GM12878 (cell line): ENCODE measurements around the gene COX6A2. TPM values are rescaled to one million over a fixed set of nuclear protein-coding genes. Genes with fewer than 3 reads are reported as not detected.

Experiments
- ATAC-seq: fragments of 200-7000 bp; cut with Tn5 transposase; 3 replicates; pipeline ENCODE4 v1.9.1; 2020; ENCODE audit warnings: mild to moderate bottlenecking, moderate library complexity
- BruUV-seq: library from RNA; stranded (reverse); fragments of 400-500 nt; replicated peaks from 2 replicates; lab custom pipeline; 2021; lab: Mats Ljungman, UMichigan
- CTCF ChIA-PET: fragments of 300-600 bp; sonication (Branson Sonifier 250); formaldehyde crosslinking; extraction: SDS; loops from one replicate; lab custom pipeline; 2021; ENCODE audit warnings: inconsistent platforms; lab: Yijun Ruan, JAX
- POLR2A ChIA-PET: fragments of 350-600 bp; formaldehyde crosslinking; extraction: SDS; loops from one replicate; lab custom pipeline; 2021; ENCODE audit warnings: inconsistent platforms; lab: Charles Lee
- RAD21 ChIA-PET: fragments of 300-600 bp; sonication (Branson Sonifier 250); formaldehyde crosslinking; loops from one replicate; lab custom pipeline; 2023; ENCODE audit warnings: antibody characterized with exemption; ENCODE audit not compliant: unreplicated experiment; lab: Charles Lee
- SMC1A ChIA-PET: fragments of 300-600 bp; sonication (Branson Sonifier 250); formaldehyde crosslinking; loops from one replicate; lab custom pipeline; 2023; ENCODE audit not compliant: unreplicated experiment, uncharacterized antibody; lab: Charles Lee
- DNase-seq: peaks from one replicate; pipeline ENCODE4 v3.0.0-alpha.2; 2011; ENCODE audit warnings: low read depth, low spot score
- FAIRE-seq: peaks from 3 replicates; lab custom pipeline; 2011; peaks lifted over from hg19 to GRCh38; lab: Jason Lieb, UNC
- H2AFZ ChIP-seq: 2 replicates; pipeline ENCODE4 v1.6.0; 2011; ENCODE audit warnings: low read depth, low read length, control low read depth; ENCODE audit not compliant: control insufficient read depth
- H3K27ac ChIP-seq: 2 replicates; pipeline ENCODE4 v1.5.1; 2011; ENCODE audit warnings: control low read depth; ENCODE audit not compliant: control insufficient read depth, insufficient read depth
- H3K27me3 ChIP-seq, 2 experiments: replicated peaks in 1 of 2; 2 replicates each; pipeline versions ENCODE4 v1.6.0 to v1.6.1; 2011; ENCODE audit warnings: low read length in 1 of 2; ENCODE audit not compliant: control insufficient read depth in 2 of 2, insufficient read depth in 2 of 2
- H3K36me3 ChIP-seq, 2 experiments: 2 replicates each; pipeline ENCODE4 v1.5.1; 2011; ENCODE audit warnings: low read length in 1 of 2; ENCODE audit not compliant: control insufficient read depth in 2 of 2, insufficient read depth in 2 of 2
- H3K4me1 ChIP-seq: 2 replicates; pipeline ENCODE4 v1.6.1; 2011; ENCODE audit warnings: mild to moderate bottlenecking, low read length, moderate library complexity, mixed read lengths; ENCODE audit not compliant: control insufficient read depth, insufficient read depth
- H3K4me2 ChIP-seq: 2 replicates; pipeline ENCODE4 v1.6.0; 2011; ENCODE audit warnings: control low read depth; ENCODE audit not compliant: control insufficient read depth, insufficient read depth
- H3K4me3 ChIP-seq: fragments of 200-600 bp; sonication (generic); 2 replicates; pipeline ENCODE4 v1.5.1; 2016
- H3K79me2 ChIP-seq: 2 replicates; pipeline ENCODE4 v1.6.0; 2011; ENCODE audit warnings: low read length; ENCODE audit not compliant: control insufficient read depth, insufficient read depth
- H3K9ac ChIP-seq: 2 replicates; pipeline ENCODE4 v1.8.0; 2011; ENCODE audit warnings: low read length, control low read depth, mixed read lengths; ENCODE audit not compliant: control insufficient read depth, insufficient read depth
- H3K9me3 ChIP-seq: replicated peaks from 3 replicates; pipeline ENCODE4 v1.5.1; 2011; ENCODE audit warnings: mild to moderate bottlenecking, low read length; ENCODE audit not compliant: control insufficient read depth, insufficient read depth
- H4K20me1 ChIP-seq: 2 replicates; pipeline ENCODE4 v1.6.0; 2011; ENCODE audit not compliant: control insufficient read depth, insufficient read depth
- BCL11A ChIP-seq: IDR thresholded peaks from 2 replicates; pipeline ENCODE4 v1.6.1; 2011; ENCODE audit warnings: low read depth, low read length
- CBX5 ChIP-seq: sonication (generic); IDR thresholded peaks from 2 replicates; pipeline ENCODE4 v1.6.1; 2016; ENCODE audit warnings: low read depth, moderate library complexity, mild to moderate bottlenecking, inconsistent platforms
- ESRRA ChIP-seq: IDR thresholded peaks from 2 replicates; pipeline ENCODE4 v1.6.1; 2012; ENCODE audit warnings: mild to moderate bottlenecking, low read length, improper control_type of control experiment
- GATAD2B ChIP-seq: fragments of 450-650 bp; conservative IDR thresholded peaks from 2 replicates; pipeline ENCODE4 v1.6.1; 2017; ENCODE audit warnings: low read depth, mild to moderate bottlenecking, moderate library complexity
- IKZF1 ChIP-seq: fragments of 450-650 bp; conservative IDR thresholded peaks from 2 replicates; pipeline ENCODE4 v1.6.1; 2017; ENCODE audit warnings: antibody characterized with exemption, mild to moderate bottlenecking
- NFYA ChIP-seq: IDR thresholded peaks from 2 replicates; pipeline ENCODE4 v1.6.1; 2011; ENCODE audit warnings: low read depth, mild to moderate bottlenecking, low read length, improper control_type of control experiment, borderline replicate concordance
- NR2C2 ChIP-seq: IDR thresholded peaks from 2 replicates; pipeline ENCODE4 v1.6.1; 2011; ENCODE audit warnings: borderline replicate concordance, low read depth; ENCODE audit not compliant: control insufficient read depth, insufficient read length
- REST ChIP-seq: IDR thresholded peaks from 2 replicates; pipeline ENCODE4 v1.6.1; 2012; ENCODE audit warnings: mild to moderate bottlenecking, low read depth, low read length
- RFX5 ChIP-seq: IDR thresholded peaks from 2 replicates; pipeline ENCODE4 v1.6.1; 2011; ENCODE audit warnings: low read depth, low read length, improper control_type of control experiment
- SREBF2 ChIP-seq: IDR thresholded peaks from 2 replicates; pipeline ENCODE4 v1.6.1; 2012; ENCODE audit warnings: mild to moderate bottlenecking, low read length
- ZNF384 ChIP-seq: IDR thresholded peaks from 2 replicates; pipeline ENCODE4 v1.6.1; 2012; ENCODE audit warnings: low read depth, mild to moderate bottlenecking, low read length, improper control_type of control experiment, borderline replicate concordance
- WGBS: methylation state at CpG from one replicate; pipeline ENCODE4 v1.1.6; 2016; ENCODE audit warnings: low lambda C conversion rate; ENCODE audit not compliant: insufficient replicate concordance, insufficient coverage; ENCODE audit errors: missing lambda C conversion rate; 5-methylcytosine and 5-hydroxymethylcytosine counted together
- in situ Hi-C: fragments of 300-500 bp; cut with MboI; formaldehyde crosslinking; loops from 9 replicates; pipeline ENCODE4 v1.14.3; 2018; ENCODE audit warnings: mixed read lengths
- intact Hi-C: fragments of 100-400 bp; cut with micrococcal nuclease; formaldehyde crosslinking; loops from one replicate; pipeline ENCODE4 v1.14.2; 2022; ENCODE audit not compliant: unreplicated experiment
- polyA plus RNA-seq, 11 experiments: library from polyadenylated mRNA; depleted of rRNA in 4 of 11; unstranded in 6 of 11; stranded (reverse) in 5 of 11; fragments of >200 nt; fragmentation: Nextera tagmentation in 4 of 11; fragmentation: Illumina TruSeq in 1 of 11; extraction: Ambion mirVana in 4 of 11; extraction: Trizol in 1 of 11; gene quantifications; 1 replicate in 1 of 11; 2 replicates in 10 of 11; pipeline versions ENCODE4 v1.2.1 to v1.2.3, GENCODE V29; 2011 to 2016; ENCODE audit warnings: inconsistent platforms in 2 of 11, missing spikeins in 2 of 11, low read depth in 1 of 11
- total RNA-seq, 4 experiments: library from RNA; depleted of rRNA in 3 of 4; stranded (reverse); fragments of >200 nt in 3 of 4; fragmentation: Illumina TruSeq in 1 of 4; extraction: Trizol in 1 of 4; gene quantifications; 2 replicates each; pipeline versions ENCODE4 v1.2.1 to v1.2.3, GENCODE V29; 2013 to 2021
- TF ChIP-seq, protein P1 (sequence below): IDR thresholded peaks from 2 replicates; pipeline ENCODE4 v1.6.1; 2011; ENCODE audit warnings: mild to moderate bottlenecking, low read depth, low read length, moderate library complexity; ENCODE audit not compliant: insufficient replicate concordance
- TF ChIP-seq, protein P2 (sequence below): fragments of 450-650 bp; formaldehyde crosslinking; IDR thresholded peaks from 2 replicates; pipeline ENCODE4 v1.5.0; 2022; ENCODE audit warnings: mild to moderate bottlenecking, missing genetic modification characterization

Gene COX6A2
- total and polyA plus RNA-seq, 10 of the 15 experiments (the other 5 are each of a cell fraction or from before 2014, with no cell fraction given) = not detected

- H3K79me2 ChIP-seq = no peaks in the 10 kb centered on the region
- ChIA-PET CTCF (no interaction called here), SMC1A (no interaction called here), RAD21 (no interaction called here), POLR2A (interaction anchor here (0.6 kb wide), 1 partner anchor 381 kb away, joined by 3 read pairs; no protein-coding TSS in a partner anchor)
- ATAC-seq = no peak
- H4K20me1 ChIP-seq = no peaks in the 10 kb centered on the region
- no peak overlapping the region for H3K9ac ChIP-seq
- no peak for FAIRE-seq
- in situ Hi-C loops (no loop called here), intact Hi-C loops (no loop called here)
- no peak for DNase-seq
- no peaks in the 10 kb centered on the region; a peak in 1 of 4 replicates for H3K27me3 ChIP-seq
- BruUV-seq = no TSS peak
- WGBS = 45% methylated on average over 9 of the region's 9 CpGs
- H3K27ac ChIP-seq = no peak overlapping the region
- H3K4me2 ChIP-seq = no peak overlapping the region
- no peaks in the 10 kb centered on the region for H3K36me3 ChIP-seq
- no peaks in the 10 kb centered on the region for H3K9me3 ChIP-seq
- peaks cover 9% of the 10 kb centered on the region for H3K4me1 ChIP-seq
- no peak overlapping the region for H2AFZ ChIP-seq
- H3K4me3 ChIP-seq = no peak overlapping the region
- TF ChIP-seq CBX5 = no peak
- no peak for TF ChIP-seq GATAD2B
- TF ChIP-seq, protein P1, sequence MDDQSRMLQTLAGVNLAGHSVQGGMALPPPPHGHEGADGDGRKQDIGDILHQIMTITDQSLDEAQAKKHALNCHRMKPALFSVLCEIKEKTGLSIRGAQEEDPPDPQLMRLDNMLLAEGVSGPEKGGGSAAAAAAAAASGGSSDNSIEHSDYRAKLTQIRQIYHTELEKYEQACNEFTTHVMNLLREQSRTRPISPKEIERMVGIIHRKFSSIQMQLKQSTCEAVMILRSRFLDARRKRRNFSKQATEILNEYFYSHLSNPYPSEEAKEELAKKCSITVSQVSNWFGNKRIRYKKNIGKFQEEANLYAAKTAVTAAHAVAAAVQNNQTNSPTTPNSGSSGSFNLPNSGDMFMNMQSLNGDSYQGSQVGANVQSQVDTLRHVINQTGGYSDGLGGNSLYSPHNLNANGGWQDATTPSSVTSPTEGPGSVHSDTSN = no peak
- TF ChIP-seq IKZF1 = no peak
- no peak for TF ChIP-seq RFX5
- TF ChIP-seq ZNF384 = no peak
- no peak for TF ChIP-seq SREBF2
- TF ChIP-seq BCL11A = no peak
- no peak for TF ChIP-seq ESRRA
- no peak for TF ChIP-seq REST
- no peak for TF ChIP-seq NR2C2
- TF ChIP-seq, protein P2, sequence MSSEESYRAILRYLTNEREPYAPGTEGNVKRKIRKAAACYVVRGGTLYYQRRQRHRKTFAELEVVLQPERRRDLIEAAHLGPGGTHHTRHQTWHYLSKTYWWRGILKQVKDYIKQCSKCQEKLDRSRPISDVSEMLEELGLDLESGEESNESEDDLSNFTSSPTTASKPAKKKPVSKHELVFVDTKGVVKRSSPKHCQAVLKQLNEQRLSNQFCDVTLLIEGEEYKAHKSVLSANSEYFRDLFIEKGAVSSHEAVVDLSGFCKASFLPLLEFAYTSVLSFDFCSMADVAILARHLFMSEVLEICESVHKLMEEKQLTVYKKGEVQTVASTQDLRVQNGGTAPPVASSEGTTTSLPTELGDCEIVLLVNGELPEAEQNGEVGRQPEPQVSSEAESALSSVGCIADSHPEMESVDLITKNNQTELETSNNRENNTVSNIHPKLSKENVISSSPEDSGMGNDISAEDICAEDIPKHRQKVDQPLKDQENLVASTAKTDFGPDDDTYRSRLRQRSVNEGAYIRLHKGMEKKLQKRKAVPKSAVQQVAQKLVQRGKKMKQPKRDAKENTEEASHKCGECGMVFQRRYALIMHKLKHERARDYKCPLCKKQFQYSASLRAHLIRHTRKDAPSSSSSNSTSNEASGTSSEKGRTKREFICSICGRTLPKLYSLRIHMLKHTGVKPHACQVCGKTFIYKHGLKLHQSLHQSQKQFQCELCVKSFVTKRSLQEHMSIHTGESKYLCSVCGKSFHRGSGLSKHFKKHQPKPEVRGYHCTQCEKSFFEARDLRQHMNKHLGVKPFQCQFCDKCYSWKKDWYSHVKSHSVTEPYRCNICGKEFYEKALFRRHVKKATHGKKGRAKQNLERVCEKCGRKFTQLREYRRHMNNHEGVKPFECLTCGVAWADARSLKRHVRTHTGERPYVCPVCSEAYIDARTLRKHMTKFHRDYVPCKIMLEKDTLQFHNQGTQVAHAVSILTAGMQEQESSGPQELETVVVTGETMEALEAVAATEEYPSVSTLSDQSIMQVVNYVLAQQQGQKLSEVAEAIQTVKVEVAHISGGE (CRISPR knock-in tag) = no peak
- no peak for TF ChIP-seq NFYA
Measured at GRCh38 chr16:31410082-31410481, 18.1 kb downstream of the COX6A2 start.
